ENCODE results near the gene RGS3. TPM values are rescaled to one million over a fixed set of nuclear protein-coding genes. Genes with fewer than 3 reads are reported as not detected.
A peak's percentile ranks its signal among the peaks of the same experiment; 100 is the strongest.

RGS3 gene
- total RNA-seq, 4 donors from 2014 or later: 10.5 to 18.2 (median 12.8) TPM

DNA sequence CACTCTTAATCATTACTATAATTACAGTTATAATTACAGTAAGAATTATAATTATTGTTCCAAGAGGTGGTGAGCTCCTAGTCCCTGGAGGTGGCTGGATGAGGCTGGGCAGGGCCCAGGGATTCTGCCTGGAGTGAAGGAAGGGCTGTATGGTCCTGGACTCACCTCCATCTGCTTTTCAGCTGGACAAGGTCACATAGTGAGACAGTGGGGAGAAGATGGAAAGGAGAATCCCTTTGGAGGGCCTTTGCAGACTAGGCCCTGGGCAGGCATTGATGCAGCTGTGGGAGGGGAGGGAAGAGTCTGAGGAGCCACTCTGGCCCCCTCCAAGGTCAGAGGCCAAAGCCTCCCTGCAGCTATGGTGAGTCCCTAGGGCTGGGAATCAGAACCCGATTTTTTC is 125.4 kb downstream of the RGS3 start:
- DNase-seq (ENCODE audit: low spot score in 2 of 2): no peak
- WGBS, 2 donors: 22 to 56% methylated on average over 1 of the region's 1 CpG
- H3K4me3 ChIP-seq (ENCODE audit: low read depth, poor library complexity, severe bottlenecking): no peak overlapping the region
- intact Hi-C loops (cut with DNase I; ENCODE audit: low total_unique reads): no loop called here
- TF ChIP-seq POLR2A (IDR thresholded peaks at IDR 0.05): no peak
- TF ChIP-seq, protein P1, sequence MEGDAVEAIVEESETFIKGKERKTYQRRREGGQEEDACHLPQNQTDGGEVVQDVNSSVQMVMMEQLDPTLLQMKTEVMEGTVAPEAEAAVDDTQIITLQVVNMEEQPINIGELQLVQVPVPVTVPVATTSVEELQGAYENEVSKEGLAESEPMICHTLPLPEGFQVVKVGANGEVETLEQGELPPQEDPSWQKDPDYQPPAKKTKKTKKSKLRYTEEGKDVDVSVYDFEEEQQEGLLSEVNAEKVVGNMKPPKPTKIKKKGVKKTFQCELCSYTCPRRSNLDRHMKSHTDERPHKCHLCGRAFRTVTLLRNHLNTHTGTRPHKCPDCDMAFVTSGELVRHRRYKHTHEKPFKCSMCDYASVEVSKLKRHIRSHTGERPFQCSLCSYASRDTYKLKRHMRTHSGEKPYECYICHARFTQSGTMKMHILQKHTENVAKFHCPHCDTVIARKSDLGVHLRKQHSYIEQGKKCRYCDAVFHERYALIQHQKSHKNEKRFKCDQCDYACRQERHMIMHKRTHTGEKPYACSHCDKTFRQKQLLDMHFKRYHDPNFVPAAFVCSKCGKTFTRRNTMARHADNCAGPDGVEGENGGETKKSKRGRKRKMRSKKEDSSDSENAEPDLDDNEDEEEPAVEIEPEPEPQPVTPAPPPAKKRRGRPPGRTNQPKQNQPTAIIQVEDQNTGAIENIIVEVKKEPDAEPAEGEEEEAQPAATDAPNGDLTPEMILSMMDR (IDR thresholded peaks at IDR 0.05): no peak

GRCh38 chr9:113589407-113589806 is 125.9 kb downstream of the RGS3 start:
- WGBS, 2 donors: 45 to 78% methylated on average over 7 of the region's 7 CpGs
- TF ChIP-seq, protein P1 (IDR thresholded peaks at IDR 0.05): no peak
- no peak for TF ChIP-seq POLR2A (IDR thresholded peaks at IDR 0.05)
- intact Hi-C loops (cut with DNase I; ENCODE audit: low total_unique reads): no loop called here
- H3K4me3 ChIP-seq (ENCODE audit: low read depth, poor library complexity, severe bottlenecking): no peak overlapping the region
- no peak for DNase-seq (ENCODE audit: low spot score in 2 of 2)

DNA sequence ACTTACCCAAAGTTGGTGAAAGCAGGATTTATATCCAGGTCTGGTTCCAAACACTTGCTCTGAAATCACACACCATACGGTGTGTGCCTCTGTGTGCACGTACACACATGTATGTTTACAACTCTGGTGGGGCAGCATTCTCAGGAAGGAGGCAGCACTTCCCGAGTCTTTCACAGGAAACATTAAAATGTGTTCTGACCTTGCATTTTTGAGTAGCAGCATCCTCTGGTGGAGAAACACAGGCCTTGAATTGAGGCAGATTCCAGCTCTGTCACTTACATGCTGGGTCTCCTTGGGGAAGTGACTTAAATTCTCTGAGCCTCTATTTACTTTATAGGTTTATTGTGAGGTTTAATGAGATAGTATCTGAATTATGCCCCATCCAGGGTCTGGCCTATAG is 126.4 kb downstream of the RGS3 start:
- no peak overlapping the region for H3K4me3 ChIP-seq (ENCODE audit: low read depth, poor library complexity, severe bottlenecking)
- intact Hi-C loops (cut with DNase I; ENCODE audit: low total_unique reads): loop anchor here (10.0 kb wide), 1 partner anchor 135 kb away; no protein-coding TSS in a partner anchor
- no peak for TF ChIP-seq POLR2A (IDR thresholded peaks at IDR 0.05)
- TF ChIP-seq, protein P1 (IDR thresholded peaks at IDR 0.05): no peak
- DNase-seq (ENCODE audit: low spot score in 2 of 2): no peak
- 14 to 17% methylated on average over 3 of the region's 3 CpGs for WGBS, 2 donors

- intact Hi-C loops (cut with DNase I; ENCODE audit: low total_unique reads): loop anchor here (10.0 kb wide), 1 partner anchor 136 kb away; no protein-coding TSS in a partner anchor
Observed at GRCh38 chr9:113590389-113590788, 126.9 kb downstream of the RGS3 start.

DNA sequence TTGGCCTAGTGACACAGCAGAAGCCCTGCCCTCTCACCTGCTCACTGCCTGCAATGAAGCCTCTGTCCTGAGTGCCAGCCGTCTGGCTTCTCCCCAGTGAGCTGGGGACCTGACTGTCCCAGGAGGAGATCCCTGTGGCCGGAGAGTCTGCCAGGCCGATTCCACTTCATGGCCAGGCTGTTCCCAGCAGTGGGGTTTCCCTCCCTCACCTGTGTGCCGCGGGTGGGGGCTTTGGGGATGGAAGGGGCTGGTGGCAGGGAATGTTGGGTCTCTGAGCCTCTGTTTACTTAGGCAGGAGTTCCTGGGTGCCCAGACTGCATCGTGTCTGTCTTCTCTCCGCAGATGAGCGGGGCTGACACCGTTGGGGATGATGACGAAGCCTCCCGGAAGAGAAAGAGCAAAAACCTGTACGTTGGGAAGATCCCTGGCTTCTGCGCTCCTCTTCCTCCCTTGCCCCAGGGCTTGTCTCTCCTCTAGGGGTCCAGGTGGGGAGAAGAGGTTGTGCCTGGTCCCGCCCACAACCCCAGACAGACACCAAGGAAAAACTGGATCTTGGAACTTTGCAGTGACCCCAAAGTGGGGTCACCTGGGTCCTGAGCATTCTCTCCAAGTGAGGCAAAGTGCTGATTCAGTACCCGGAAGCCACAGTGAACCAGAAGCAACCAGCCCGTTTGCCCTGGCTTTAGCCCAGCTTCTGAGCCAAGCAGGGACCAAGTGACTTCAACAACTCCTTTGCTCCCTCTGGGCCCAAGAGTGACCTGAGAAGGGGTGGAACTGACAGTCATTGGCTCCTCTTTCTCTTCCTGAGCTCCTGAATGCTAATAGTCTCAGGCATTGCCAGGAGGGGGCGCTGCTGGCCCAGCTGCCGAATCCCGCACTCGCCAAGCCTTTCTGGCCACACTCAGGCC is 127.7 kb downstream of the RGS3 start:
- TF ChIP-seq, protein P1 (IDR thresholded peaks at IDR 0.05): peak in 1 of 3 donors; percentile 87
- no peak for TF ChIP-seq POLR2A (IDR thresholded peaks at IDR 0.05)
- DNase-seq (ENCODE audit: low spot score in 2 of 2): peak; percentile 80 to 97
- no peak overlapping the region for H3K4me3 ChIP-seq (ENCODE audit: low read depth, poor library complexity, severe bottlenecking)
- intact Hi-C loops (cut with DNase I; ENCODE audit: low total_unique reads): loop anchor here (10.0 kb wide), 1 partner anchor 136 kb away; no protein-coding TSS in a partner anchor
- 32 to 35% methylated on average over 20 of the region's 20 CpGs for WGBS, 2 donors

More at GRCh38 chr9:113590389-113590788, 126.9 kb downstream of the RGS3 start:
- WGBS, 2 donors: 95 to 96% methylated on average over 2 of the region's 2 CpGs
- no peak overlapping the region for H3K4me3 ChIP-seq (ENCODE audit: low read depth, poor library complexity, severe bottlenecking)
- no peak for TF ChIP-seq POLR2A (IDR thresholded peaks at IDR 0.05)
- TF ChIP-seq, protein P1 (IDR thresholded peaks at IDR 0.05): no peak
- no peak for DNase-seq (ENCODE audit: low spot score in 2 of 2)
